Measurements from ENCODE around the gene GCLC.

DNA sequence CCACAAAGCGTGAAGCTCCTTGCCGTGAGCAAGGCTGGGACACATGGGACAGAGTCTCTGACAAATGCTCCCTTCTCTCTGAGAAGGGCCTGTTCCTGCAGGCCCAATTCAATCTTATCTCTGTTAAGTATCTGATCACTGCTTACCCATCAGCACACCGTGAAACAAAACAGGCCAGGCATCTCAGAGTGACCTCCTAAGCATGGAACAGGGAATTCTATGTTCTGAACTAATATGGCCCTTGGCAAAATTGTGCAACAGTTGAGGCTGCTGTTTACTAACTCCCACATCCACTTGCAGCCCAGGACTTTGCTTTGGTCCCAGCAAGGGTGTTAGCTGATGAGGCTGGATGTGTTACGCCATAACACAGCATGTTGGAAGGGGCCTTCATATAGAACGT, 79.2 kb downstream of the GCLC start:
- no peak for TF ChIP-seq POLR2A (IDR thresholded peaks at IDR 0.05)
- TF ChIP-seq, protein P1, sequence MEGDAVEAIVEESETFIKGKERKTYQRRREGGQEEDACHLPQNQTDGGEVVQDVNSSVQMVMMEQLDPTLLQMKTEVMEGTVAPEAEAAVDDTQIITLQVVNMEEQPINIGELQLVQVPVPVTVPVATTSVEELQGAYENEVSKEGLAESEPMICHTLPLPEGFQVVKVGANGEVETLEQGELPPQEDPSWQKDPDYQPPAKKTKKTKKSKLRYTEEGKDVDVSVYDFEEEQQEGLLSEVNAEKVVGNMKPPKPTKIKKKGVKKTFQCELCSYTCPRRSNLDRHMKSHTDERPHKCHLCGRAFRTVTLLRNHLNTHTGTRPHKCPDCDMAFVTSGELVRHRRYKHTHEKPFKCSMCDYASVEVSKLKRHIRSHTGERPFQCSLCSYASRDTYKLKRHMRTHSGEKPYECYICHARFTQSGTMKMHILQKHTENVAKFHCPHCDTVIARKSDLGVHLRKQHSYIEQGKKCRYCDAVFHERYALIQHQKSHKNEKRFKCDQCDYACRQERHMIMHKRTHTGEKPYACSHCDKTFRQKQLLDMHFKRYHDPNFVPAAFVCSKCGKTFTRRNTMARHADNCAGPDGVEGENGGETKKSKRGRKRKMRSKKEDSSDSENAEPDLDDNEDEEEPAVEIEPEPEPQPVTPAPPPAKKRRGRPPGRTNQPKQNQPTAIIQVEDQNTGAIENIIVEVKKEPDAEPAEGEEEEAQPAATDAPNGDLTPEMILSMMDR (IDR thresholded peaks at IDR 0.05) = no peak
